ENCODE data around the gene TNFRSF8.

The TNFRSF8 gene

DNA sequence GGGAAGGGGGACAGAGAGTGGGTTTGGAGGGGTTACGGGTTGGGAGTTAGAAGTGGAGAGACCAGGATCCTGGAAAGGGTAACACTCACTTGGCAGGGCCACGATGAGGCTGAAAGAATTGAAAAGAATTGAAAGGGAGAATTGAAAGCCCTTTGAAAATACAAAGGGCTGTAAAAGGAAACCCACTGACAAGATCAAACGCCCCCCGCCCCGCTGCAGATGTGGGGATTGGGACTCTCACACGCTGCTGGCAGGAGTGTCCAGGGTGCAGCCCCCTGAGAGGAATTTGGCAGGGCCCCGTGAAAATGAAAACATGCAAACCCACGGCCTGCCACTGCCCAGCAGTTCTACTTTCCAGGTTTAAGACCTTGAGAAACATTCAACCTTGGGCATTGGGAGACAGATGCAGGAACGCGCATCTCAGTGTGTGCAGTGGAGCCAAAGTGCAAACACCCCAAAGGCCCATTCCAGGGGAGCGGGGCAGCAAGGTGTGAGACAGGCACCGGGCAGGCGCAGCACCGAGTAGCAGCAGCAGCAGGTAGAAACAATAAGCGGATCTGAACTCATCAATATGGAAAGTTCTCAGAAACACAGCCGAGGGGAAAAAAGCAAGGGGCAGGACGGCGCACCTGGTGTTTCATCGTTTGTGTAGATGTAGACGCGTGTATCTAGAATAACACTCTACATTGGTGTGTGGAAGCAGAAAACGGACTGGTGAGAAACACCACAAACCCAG, 95.4 kb downstream of the TNFRSF8 start:
- DNase-seq (ENCODE audit: low spot score): no peak

GRCh38 chr1:12159816-12160215, 96.7 kb downstream of the TNFRSF8 start:
- no peak for DNase-seq (ENCODE audit: low spot score)

- DNase-seq (ENCODE audit: low spot score): no peak
These were observed 98.2 kb downstream of the TNFRSF8 start for GRCh38 chr1:12161324-12161661.

- DNase-seq (ENCODE audit: low spot score): peak; percentile 93
These were observed 98.8 kb downstream of the TNFRSF8 start for GRCh38 chr1:12161662-12162458.

DNA sequence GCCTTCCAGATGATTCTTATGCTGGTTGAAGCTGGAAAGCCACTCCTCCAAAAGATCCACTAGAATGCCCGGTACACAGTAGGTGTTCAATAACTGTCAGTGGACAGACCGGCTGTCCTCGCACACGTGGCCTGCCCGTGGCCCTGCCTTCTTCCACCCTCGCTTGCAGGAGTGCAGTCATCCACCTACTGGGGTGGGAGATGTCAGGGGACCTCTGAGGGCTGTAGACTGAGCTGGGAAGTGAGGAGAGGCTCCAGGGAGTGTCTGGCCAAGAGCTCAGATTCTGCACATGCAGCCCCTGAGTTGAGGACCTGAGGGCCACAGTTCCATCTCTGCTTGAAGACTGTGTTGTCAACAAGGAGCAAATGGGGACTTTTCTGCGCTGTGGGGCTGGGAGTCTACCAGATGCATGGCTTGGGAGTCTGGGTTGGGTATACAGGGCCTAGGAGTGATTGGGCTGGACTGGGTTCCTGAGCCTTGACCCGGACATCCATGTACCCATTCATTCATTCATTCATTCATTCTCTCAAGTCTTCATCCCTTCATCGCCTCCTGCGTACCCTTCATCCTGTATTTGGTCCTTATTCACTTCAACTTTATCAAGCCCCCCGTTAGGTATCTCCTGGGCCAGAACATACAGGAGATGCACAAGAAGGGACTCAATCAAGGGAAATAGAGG, 99.5 kb downstream of the TNFRSF8 start:
- DNase-seq (ENCODE audit: low spot score): no peak

- no peak for DNase-seq (ENCODE audit: low spot score)
These were observed 100.1 kb downstream of the TNFRSF8 start for GRCh38 chr1:12163210-12163609.

- no peak for DNase-seq (ENCODE audit: low spot score)
These were observed 101.1 kb downstream of the TNFRSF8 start for GRCh38 chr1:12164210-12164609.

- no peak for DNase-seq (ENCODE audit: low spot score)
These were observed 102.2 kb downstream of the TNFRSF8 start for GRCh38 chr1:12165342-12165741.

DNA sequence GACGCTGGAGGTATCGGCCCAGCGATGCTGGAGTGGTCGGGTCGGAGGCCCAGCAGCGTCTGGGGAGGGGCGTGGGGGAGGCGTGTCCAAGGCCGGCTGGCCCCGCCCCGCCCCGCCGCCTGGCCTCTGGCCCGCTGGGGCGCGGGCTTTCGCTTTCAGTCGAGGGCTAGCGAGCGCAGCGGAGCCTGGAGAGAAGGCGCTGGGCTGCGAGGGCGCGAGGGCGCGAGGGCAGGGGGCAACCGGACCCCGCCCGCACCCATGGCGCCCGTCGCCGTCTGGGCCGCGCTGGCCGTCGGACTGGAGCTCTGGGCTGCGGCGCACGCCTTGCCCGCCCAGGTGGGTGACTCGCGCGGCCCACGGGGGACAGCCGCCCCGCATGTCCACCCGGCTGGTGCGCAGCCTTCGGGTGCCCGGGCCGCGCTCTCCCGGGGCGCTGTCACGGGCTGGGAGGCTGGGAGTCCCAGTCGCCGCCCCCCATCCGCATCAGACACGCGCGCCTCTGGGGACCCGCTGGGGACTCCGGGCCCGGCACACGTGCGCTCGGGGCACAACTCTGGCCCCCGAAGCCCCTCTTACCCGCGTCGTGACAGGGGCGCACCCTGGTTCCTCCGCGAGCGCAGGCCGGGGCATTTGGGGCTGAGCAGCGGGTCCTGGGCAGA, 103.9 kb downstream of the TNFRSF8 start, which contains the start of gene TNFRSF1B:
TSS of gene TNFRSF1B (plus strand) at position 158 of the 659 bp plus-strand sequence. CDS start at position 259, 101 bp downstream.
- DNase-seq (ENCODE audit: low spot score): peak; percentile 86

DNA sequence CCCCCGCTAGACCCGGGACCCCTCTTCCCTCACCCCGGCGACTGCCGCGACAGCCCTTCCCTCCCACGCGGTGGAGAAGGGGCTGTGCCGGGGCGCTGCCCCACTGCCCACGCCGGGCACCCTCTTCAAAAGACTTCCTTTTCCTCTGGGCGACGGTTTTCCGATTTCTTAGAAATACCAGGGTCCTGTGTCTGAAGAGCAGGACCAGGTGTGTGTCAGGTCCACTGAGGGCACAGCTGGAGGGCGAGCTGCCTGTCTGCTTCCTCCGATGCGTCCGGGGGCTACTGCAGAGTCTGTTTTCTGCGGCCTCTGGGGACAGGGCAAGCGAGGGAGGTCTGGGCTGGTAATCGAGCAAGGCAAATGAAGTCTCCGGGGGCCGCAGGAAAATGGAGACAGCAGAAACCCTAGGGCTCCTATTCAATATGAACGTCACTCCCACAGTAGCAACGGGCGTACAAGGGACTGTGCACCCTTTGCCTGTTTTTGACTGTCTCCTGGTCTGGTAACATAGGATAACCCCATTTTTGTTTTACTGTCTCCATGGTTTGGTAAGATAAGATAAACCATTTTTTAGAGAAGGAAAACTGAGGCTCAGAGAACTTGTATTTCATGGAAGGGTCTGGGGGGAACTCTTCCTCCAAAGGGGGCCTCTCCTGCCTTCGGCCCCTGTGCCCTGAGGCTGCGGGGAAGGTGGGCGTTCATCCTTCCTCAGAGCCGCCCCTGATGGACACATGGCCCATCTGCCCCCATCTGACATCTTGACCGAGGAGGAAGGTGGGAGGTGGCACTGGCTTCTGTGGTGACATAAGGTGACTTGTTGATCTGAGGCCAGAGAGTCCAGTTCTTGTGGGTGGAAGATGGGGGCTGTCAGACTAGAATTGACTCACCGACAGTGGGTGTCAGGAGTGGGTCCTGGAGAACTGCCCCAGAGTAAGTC, 104.7 kb downstream of the TNFRSF8 start:
- no peak for DNase-seq (ENCODE audit: low spot score)

DNA sequence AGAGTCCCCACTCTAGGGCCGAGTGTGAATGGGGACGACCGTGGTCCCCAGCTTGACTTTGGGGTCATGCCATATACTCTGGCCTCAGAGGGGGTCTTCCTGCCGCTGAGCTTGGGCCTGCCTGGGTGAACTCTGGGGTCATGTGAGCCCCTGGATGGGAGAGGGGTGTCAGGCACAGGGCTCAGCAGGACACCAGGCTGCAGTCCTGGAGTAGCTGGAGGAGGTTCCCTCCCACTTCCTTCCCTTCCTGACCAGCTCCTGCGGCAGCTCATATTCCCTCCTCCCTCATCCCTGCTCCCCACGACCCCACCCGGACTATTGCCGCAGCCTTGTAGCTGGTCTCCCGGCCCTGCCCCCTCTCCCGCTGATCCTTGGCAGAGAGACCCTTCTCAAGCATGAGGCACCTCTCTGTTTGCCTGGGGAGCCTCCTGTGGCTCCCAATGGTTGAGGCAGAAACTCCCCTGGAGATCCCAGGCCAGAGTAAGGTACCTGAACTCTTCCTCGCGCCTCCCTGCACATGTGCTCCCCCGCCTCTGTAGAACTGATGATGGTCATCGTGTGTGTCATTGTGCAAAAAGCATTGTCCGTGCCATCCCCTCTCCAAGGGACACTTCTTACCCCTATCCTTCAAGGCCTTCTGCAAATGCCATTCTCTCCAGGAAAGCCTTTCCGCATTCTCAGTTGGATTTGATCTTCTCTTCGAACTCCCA, 105.5 kb downstream of the TNFRSF8 start:
- no peak for DNase-seq (ENCODE audit: low spot score)

GRCh38 chr1:12169442-12170135, 106.5 kb downstream of the TNFRSF8 start:
- DNase-seq (ENCODE audit: low spot score): no peak

DNA sequence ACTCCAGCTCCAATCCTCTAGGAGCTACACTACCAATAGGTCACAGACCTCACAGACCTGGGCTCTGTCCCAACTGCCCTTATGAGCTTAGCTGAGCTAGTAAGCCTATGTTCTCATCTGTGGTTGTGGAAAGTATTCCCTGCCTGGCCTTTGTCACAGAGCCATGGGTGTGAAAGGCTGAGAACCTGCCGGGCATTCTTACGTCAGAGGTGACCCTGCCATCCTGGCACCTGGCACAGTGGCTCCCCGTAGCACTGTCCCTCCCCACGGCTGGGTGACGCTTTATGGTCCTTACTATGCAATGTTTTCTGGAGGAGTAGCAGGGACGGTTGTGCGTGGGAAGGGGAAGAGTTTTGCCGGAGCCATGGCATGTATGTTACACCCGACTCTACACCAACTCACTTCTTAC, 107.2 kb downstream of the TNFRSF8 start:
- no peak for DNase-seq (ENCODE audit: low spot score)

DNA sequence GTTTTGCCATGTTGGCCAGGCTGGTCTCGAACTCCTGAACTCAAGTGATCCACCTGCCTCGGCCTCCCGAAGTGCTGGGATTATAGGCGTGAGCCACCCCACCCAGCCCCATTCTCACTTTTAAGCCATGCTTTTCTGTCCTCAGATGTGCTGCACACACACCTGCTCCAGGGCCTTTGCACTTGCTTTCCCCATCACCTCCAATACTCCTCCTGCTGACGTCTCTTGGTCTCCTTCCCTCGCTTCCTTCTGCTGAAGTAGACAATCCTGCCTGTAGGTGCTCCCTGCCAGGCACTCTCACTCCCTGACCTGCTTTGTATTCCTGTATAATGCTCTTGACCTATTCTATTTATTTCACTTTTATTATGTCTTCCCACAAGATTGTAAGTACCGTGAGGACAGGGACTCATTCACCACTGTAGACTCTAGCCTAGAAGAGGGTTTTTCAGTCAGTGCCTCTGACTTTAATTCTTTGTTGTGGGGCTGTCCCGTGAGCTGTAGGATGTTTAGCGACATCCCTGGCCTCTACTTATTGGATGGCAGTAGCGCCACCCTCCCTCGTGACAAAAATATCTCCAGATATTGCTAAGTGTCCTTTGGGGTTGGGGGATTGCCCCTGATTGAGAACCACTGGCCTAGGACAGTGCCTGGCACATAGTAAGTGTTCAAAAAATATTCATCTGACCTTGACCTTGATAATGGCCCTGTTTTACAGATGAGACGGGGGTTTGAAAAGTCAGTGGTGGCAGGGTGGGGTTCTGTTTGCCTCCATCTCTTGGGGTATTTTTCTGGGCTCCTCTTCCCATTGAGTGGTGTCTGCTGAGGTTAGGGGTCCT, 108.3 kb downstream of the TNFRSF8 start:
- no peak for DNase-seq (ENCODE audit: low spot score)

GRCh38 chr1:12172042-12172851, 109.1 kb downstream of the TNFRSF8 start:
- DNase-seq (ENCODE audit: low spot score): no peak

- DNase-seq (ENCODE audit: low spot score): no peak
These were observed 110.0 kb downstream of the TNFRSF8 start for GRCh38 chr1:12173041-12173509.

- DNase-seq (ENCODE audit: low spot score): no peak
These were observed 110.6 kb downstream of the TNFRSF8 start for GRCh38 chr1:12173631-12174121.
